Memory B cell (primary cell): ENCODE data around the gene CTU1.
A peak's percentile ranks its signal among the peaks of the same experiment; 100 is the strongest.

Experiments used
- ATAC-seq: fragments of 150-1000 bp; cut with Tn5 transposase; 2 replicates; pipeline ENCODE4 v1.10.0; 2021; ENCODE audit warnings: low read depth, mild to moderate bottlenecking, moderate library complexity
- DNase-seq, 2 donors: peaks; one replicate each; pipeline ENCODE4 v3.0.0; 2022; ENCODE audit warnings: low spot score in 2 of 2
- H3K27ac Mint-ChIP-seq: one replicate; pipeline ENCODE4 v1.8.0; 2022; ENCODE audit warnings: mild to moderate bottlenecking, moderate library complexity, mixed read lengths
- H3K27me3 Mint-ChIP-seq: one replicate; pipeline ENCODE4 v1.8.0; 2022; ENCODE audit warnings: mixed read lengths
- H3K36me3 Mint-ChIP-seq: one replicate; pipeline ENCODE4 v1.8.0; 2022; ENCODE audit warnings: mild to moderate bottlenecking, mixed read lengths
- H3K4me1 Mint-ChIP-seq: one replicate; pipeline ENCODE4 v1.8.0; 2022; ENCODE audit warnings: mixed read lengths
- H3K4me3 Mint-ChIP-seq: one replicate; pipeline ENCODE4 v1.8.0; 2022; ENCODE audit warnings: mild to moderate bottlenecking, moderate library complexity, mixed read lengths
- H3K9me3 Mint-ChIP-seq: one replicate; pipeline ENCODE4 v1.8.0; 2022; ENCODE audit warnings: mixed read lengths

The CTU1 gene

GRCh38 chr19:51103926-51104341 lies 4.3 kb downstream of the CTU1 start:
- peaks cover 31% of the 10 kb centered on the region for H3K36me3 Mint-ChIP-seq
- no peak overlapping the region for H3K4me3 Mint-ChIP-seq
- no peak overlapping the region for H3K27ac Mint-ChIP-seq
- DNase-seq (no peak), ATAC-seq (no peak)
- peaks cover 27% of the 10 kb centered on the region for H3K4me1 Mint-ChIP-seq
- no peaks in the 10 kb centered on the region for H3K27me3 Mint-ChIP-seq
- H3K9me3 Mint-ChIP-seq = no peaks in the 10 kb centered on the region

- Mint-ChIP-seq H3K36me3 (peaks cover 31% of the 10 kb centered on the region), H3K4me3 (no peak overlapping the region), H3K9me3 (no peaks in the 10 kb centered on the region)
Observed at GRCh38 chr19:51102991-51103390, 5.2 kb downstream of the CTU1 start.

GRCh38 chr19:51101171-51101865 lies 6.9 kb downstream of the CTU1 start:
- peaks cover 38% of the 10 kb centered on the region for H3K36me3 Mint-ChIP-seq
- H3K27me3 Mint-ChIP-seq = no peaks in the 10 kb centered on the region
- ATAC-seq = no peak
- no peaks in the 10 kb centered on the region for H3K9me3 Mint-ChIP-seq
- peaks cover 22% of the 10 kb centered on the region for H3K4me1 Mint-ChIP-seq
- DNase-seq = no peak
- H3K4me3 Mint-ChIP-seq = no peak overlapping the region
- H3K27ac Mint-ChIP-seq = no peak overlapping the region

More at GRCh38 chr19:51102991-51103390, 5.2 kb downstream of the CTU1 start:
- ATAC-seq (no peak), DNase-seq (no peak)
- no peaks in the 10 kb centered on the region for H3K27me3 Mint-ChIP-seq
- peaks cover 27% of the 10 kb centered on the region for H3K4me1 Mint-ChIP-seq
- H3K27ac Mint-ChIP-seq = no peak overlapping the region

GRCh38 chr19:51100601-51101000 lies 7.6 kb downstream of the CTU1 start:
- H3K36me3 Mint-ChIP-seq = peaks cover 35% of the 10 kb centered on the region
- no peak for ATAC-seq
- no peaks in the 10 kb centered on the region for H3K9me3 Mint-ChIP-seq
- no peak overlapping the region for H3K27ac Mint-ChIP-seq
- no peaks in the 10 kb centered on the region for H3K27me3 Mint-ChIP-seq
- peaks cover 15% of the 10 kb centered on the region for H3K4me1 Mint-ChIP-seq
- no peak overlapping the region for H3K4me3 Mint-ChIP-seq
- DNase-seq = no peak

- no peak overlapping the region for H3K27ac Mint-ChIP-seq
Observed at GRCh38 chr19:51099047-51099382, 9.2 kb downstream of the CTU1 start.

GRCh38 chr19:51098365-51099046 lies 9.7 kb downstream of the CTU1 start:
- no peak for DNase-seq
- no peak overlapping the region for H3K27ac Mint-ChIP-seq
- no peak overlapping the region for H3K4me3 Mint-ChIP-seq
- H3K27me3 Mint-ChIP-seq = no peaks in the 10 kb centered on the region
- H3K9me3 Mint-ChIP-seq = no peaks in the 10 kb centered on the region
- ATAC-seq = peak; percentile 26
- peaks cover 11% of the 10 kb centered on the region for H3K4me1 Mint-ChIP-seq
- peaks cover 28% of the 10 kb centered on the region for H3K36me3 Mint-ChIP-seq

More at GRCh38 chr19:51099047-51099382, 9.2 kb downstream of the CTU1 start:
- peaks cover 11% of the 10 kb centered on the region for H3K4me1 Mint-ChIP-seq
- ATAC-seq (no peak), DNase-seq (no peak)
- no peaks in the 10 kb centered on the region for H3K9me3 Mint-ChIP-seq
- H3K36me3 Mint-ChIP-seq = peaks cover 28% of the 10 kb centered on the region
- H3K4me3 Mint-ChIP-seq = no peak overlapping the region
- no peaks in the 10 kb centered on the region for H3K27me3 Mint-ChIP-seq

GRCh38 chr19:51097796-51098195 lies 10.4 kb downstream of the CTU1 start:
- Mint-ChIP-seq H3K27ac (no peak overlapping the region), H3K36me3 (peaks cover 24% of the 10 kb centered on the region), H3K4me3 (no peak overlapping the region)

GRCh38 chr19:51097166-51097738 lies 11.0 kb downstream of the CTU1 start:
- Mint-ChIP-seq H3K9me3 (no peaks in the 10 kb centered on the region), H3K27me3 (no peaks in the 10 kb centered on the region), H3K4me3 (no peak overlapping the region), H3K27ac (no peak overlapping the region), H3K4me1 (peaks cover 11% of the 10 kb centered on the region), H3K36me3 (peaks cover 19% of the 10 kb centered on the region)
- ATAC-seq (peak; percentile 59), DNase-seq (peak; percentile 44 to 51)

More at GRCh38 chr19:51097796-51098195, 10.4 kb downstream of the CTU1 start:
- Mint-ChIP-seq H3K4me1 (peaks cover 11% of the 10 kb centered on the region), H3K27me3 (no peaks in the 10 kb centered on the region), H3K9me3 (no peaks in the 10 kb centered on the region)
- DNase-seq = no peak
- ATAC-seq = no peak

- no peak for DNase-seq
- ATAC-seq = no peak
- Mint-ChIP-seq H3K9me3 (no peaks in the 10 kb centered on the region), H3K27ac (no peak overlapping the region), H3K36me3 (peaks cover 19% of the 10 kb centered on the region), H3K4me3 (no peak overlapping the region), H3K27me3 (no peaks in the 10 kb centered on the region), H3K4me1 (peaks cover 13% of the 10 kb centered on the region)
Observed at GRCh38 chr19:51096473-51097165, 11.6 kb downstream of the CTU1 start.

GRCh38 chr19:51094696-51095279 lies 13.4 kb downstream of the CTU1 start:
- H3K27me3 Mint-ChIP-seq = no peaks in the 10 kb centered on the region
- peaks cover 13% of the 10 kb centered on the region for H3K36me3 Mint-ChIP-seq
- no peak overlapping the region for H3K4me3 Mint-ChIP-seq
- DNase-seq (peak in 1 of 2 donors; percentile 30), ATAC-seq (no peak)
- H3K4me1 Mint-ChIP-seq = peaks cover 10% of the 10 kb centered on the region
- H3K9me3 Mint-ChIP-seq = no peaks in the 10 kb centered on the region
- H3K27ac Mint-ChIP-seq = no peak overlapping the region

- no peaks in the 10 kb centered on the region for H3K9me3 Mint-ChIP-seq
- no peak for DNase-seq
- no peaks in the 10 kb centered on the region for H3K27me3 Mint-ChIP-seq
- peaks cover 9% of the 10 kb centered on the region for H3K36me3 Mint-ChIP-seq
- no peak overlapping the region for H3K4me3 Mint-ChIP-seq
- ATAC-seq = no peak
- peaks cover 8% of the 10 kb centered on the region for H3K4me1 Mint-ChIP-seq
- H3K27ac Mint-ChIP-seq = no peak overlapping the region
Observed at GRCh38 chr19:51093510-51094345, 14.5 kb downstream of the CTU1 start.

- Mint-ChIP-seq H3K9me3 (no peaks in the 10 kb centered on the region), H3K4me1 (peaks cover 8% of the 10 kb centered on the region), H3K4me3 (no peak overlapping the region), H3K27ac (no peak overlapping the region), H3K27me3 (no peaks in the 10 kb centered on the region), H3K36me3 (peaks cover 9% of the 10 kb centered on the region)
- ATAC-seq (no peak), DNase-seq (no peak)
Observed at GRCh38 chr19:51093101-51093500, 15.1 kb downstream of the CTU1 start.
